Stimulated activated naive CD4-positive, alpha-beta T cell (primary cell): ENCODE measurements around the gene ANKRD7.
A peak's percentile ranks its signal among the peaks of the same experiment; 100 is the strongest.
"Not testable (repeated sequence)": the region's sequence is repeated elsewhere in the genome, so short reads cannot be mapped to it uniquely, and the experiment has no call there.

Experiments used
- DNase-seq, 6 experiments: peaks; one replicate each; lab custom pipeline; 2025; lab: John Stamatoyannopoulos, UW

Gene ANKRD7

DNA sequence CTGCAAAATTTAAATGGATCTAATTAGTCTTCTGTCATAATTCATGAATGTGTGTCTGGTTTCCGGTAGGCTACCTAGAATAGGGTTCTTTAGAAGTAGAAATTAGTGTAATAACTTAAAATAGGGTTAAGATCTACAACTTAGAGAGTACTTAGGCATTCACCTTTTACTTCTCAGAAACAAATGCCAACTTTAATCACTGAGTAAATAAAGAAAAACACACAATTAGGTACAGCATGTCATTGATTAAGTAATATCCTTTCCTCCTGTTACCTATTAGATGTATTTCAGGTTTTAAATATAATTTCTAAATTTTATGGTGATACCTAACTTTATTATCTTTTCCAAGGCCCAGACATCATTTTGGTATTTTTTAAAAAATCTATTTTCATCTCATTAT lies 9.3 kb downstream of the ANKRD7 start:
- DNase-seq: no peak

DNA sequence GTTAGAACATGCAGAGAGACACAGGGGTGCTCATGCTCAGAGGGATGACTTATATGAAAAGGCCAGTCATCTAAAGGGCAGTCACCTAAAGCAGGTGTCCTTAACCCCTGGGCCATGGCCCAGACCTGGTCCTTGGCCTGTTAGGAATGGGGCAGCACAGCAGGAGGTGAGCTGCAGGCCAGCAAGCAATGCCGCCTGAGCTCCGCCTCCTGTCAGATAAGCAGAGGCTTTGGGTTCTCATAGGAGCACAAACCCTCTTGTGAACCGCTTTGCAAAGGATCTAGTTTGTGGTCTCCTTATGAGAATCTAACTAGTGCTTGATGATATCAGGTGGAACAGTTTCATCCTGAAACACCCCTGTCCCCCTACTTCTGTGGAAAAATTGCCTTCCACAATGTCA lies 14.5 kb downstream of the ANKRD7 start:
- DNase-seq: no peak

DNA sequence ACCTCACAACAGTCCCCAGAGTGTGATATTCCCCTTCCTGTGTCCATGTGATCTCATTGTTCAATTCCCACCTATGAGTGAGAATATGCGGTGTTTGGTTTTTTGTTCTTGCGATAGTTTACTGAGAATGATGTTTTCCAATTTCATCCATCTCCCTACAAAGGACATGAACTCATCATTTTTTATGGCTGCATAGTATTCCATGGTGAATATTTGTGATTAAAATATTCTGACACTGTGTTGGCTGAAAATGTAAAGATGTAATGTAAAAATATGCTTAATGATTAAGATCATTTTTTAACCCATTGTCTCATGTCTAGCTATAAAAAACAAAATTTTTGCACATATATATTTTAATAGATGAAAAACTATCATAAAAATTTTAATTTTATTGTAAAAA lies 15.8 kb downstream of the ANKRD7 start:
- DNase-seq: not testable (repeated sequence)

DNA sequence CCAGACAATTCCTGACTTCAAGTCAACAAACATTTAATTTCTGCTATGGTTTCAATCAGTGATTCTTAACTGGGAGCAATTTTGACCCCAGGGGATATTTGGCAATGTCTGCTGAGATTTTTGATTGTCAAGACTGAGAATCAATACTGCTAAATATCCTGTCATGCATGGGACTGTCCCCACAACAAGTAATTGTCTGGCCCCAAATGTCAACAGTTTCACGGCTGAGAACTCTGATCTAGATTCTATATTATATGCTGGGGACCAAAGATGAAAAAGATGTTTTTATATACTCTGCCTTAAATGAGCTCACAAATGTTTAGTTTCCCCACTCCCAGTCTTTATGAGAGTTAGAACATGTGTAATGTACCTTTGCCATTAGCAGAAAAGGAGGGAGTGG lies 19.2 kb downstream of the ANKRD7 start:
- no peak for DNase-seq

DNA sequence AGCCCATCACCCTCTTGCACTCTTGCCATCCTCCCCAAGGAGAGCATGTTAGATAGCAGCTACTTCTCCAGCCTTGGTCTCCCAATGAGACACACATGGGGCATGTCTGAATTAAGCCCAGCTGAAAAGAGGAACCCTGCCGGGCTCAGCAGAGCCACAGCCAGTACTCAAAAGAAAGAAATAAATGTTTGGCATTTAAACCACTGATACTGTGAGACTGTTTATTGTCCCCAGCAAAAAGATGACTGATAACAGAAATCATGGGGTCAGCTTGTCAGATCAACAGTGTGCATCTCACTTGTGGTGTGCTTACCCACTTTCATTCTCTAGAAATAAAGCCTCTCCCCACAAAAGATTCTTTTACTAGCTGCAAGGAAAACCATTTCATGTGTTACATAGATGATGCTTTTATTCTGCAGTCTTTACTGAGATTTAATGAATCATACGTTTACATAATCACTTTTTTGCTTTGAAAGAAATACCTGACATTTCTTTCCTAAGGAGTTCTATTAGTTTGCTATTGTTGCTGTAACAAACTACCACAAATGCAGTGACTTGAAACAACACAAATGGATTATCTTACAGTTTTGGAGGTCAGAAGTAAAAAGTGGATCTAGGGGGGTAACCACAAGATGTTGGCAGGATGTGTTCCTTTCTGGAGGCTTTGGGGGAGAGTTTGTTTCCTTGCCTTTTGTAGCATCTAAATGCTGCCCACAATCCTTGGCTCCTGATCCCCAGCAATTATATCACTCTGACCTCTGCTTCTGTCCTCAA lies 20.9 kb downstream of the ANKRD7 start:
- DNase-seq: no peak

DNA sequence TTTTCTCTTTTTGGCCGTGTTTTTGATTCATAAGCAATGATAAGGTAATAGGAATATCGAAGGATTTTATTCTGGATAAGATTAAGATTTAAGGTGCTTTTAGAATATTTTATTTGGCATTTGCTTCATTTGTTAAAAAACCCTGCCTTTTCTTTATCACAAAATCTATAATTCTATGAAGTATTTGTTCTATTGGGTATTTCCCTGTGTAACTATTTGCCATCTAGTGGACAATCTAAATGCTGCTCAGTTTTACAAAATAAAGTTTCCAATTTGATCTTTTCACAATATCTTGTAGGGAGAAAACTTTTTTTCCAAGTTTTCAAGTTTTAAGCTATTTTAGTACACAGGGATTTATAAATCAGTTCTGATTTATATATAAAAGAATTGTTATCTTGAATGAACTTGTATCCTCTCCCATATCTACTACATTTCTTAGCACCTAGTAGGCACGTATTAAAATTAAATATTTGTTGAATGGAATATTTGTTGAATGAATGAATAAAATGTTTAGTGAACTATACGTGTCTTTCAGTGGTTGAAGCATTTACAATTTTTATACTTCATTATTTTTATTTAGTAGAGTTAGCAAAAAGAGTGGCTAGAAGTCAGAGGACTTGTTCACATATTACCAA lies 26.5 kb downstream of the ANKRD7 start:
- DNase-seq: no peak

DNA sequence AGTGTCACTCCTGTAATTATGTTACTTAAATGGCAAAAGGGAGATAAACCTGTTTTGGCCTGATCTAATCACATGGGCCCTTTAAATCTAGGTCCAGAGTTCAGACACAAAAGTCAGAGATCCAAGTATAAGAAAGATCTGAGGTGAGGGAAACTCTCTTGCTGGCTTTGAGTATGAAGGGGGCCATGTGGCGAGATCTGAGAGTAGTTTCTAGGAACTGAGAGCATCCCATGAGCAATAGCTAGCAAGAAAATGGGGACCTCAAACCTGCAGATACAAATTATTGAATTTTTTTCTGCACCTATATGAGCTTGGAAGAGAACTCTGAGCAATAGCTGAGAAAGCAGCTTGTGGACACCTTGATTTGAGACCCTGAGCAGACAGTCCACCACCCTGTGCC lies 27.6 kb downstream of the ANKRD7 start:
- no peak for DNase-seq

DNA sequence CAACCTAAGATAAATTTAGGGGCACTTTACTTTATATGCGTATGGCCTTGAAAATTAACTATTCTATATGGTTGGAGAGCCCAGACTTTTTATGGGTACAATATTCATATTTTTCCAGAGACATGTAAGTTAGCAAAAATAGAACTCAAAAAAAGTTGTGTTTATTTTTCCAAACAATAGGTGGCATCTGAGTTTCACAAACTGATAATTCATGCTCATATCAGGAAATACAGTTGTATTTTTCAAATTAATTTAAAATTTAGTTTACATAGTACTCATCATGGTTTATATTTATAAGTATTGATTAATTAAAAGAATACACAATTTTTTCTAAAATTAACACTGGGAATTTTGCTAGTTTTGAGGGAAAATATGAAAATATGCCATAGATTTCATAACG lies 34.6 kb downstream of the ANKRD7 start:
- no peak for DNase-seq

DNA sequence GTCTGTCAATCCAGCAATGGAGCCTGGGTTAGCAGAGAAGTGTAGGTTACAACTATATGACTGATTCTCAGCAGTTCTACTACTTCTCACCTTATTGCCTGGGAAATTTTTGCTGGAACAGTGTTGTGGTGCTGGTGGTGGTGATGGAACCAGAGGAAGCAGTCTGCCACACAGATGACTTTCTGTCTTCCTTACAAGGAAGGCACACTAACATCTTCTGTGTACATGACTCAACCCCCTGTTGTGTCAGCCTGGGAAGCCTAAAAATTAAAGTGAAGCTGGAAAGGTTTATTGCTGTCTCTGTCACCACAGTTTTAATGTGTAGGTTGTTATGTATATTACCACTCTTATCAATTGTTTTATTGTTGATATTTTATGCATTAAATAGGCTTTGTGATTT lies 40.3 kb downstream of the ANKRD7 start:
- no peak for DNase-seq

DNA sequence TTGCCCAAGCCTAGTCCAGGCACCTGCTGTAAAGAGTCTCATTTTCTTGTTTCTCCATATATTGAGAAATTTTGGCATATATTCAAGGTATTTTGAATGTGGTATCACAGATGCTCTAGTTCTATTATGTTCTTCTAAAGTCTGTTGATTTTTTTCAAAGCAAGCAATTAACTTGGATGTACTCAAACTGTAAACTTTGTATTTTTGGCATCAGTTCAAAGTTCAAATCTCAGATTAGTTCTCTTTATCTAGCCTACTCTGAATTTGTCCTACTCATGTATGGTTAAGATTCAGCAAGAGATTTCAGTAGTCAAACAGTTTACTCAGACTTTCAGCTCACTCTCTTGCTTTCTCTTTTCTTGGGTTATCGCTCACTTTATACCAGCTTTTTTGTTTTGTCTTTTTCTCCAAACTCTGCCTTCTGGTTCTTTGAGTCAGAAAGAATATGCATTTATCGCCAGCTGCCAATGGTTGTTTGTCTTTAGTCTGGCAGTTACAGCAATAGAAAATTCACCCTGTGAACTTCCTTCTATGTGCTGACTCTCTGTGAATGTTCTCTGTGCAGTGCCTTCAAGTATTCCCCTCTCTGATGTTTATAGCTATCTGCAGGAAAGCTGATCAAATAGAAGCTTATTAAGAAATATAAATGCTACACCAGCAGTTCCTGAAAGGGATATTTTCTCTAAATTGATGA lies 56.0 kb downstream of the ANKRD7 start:
- no peak for DNase-seq

DNA sequence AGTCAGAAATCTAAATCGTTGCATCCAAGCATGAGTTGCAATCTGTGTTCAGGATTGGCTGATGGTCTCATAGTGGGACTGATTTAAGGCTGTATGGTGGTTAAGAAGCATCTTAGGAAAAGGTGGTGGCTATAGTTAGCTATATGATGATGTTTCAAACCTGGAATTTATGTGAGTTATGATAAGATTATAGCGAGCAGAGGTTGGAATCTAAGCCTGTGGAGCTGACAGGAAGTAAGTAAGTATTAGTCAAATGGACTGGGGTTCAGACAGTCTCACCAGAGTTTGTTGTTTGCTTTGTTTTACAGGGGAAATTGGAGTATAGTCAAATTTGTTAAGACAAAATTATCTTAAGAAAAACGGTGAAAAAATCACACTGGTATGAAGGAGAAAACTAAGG lies 56.7 kb downstream of the ANKRD7 start:
- DNase-seq: no peak

DNA sequence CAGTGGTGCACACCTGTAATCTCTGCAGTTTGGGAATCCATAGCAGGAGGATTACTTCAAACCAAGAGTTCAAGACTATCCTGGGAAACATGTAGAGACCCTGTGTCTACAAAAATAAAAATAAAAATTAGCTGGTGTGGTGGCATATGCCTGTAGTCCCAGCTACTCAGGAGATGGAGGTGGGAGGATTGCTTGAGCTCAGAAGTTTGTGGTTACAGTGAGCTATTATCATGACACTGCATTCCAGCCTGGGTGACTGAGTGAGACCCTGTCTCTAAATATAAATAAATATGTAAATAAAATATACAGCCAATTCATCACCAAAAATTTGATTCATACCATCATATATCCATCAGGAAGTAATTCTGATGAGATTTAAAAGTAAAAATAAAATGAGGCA lies 60.9 kb downstream of the ANKRD7 start:
- DNase-seq: no peak

DNA sequence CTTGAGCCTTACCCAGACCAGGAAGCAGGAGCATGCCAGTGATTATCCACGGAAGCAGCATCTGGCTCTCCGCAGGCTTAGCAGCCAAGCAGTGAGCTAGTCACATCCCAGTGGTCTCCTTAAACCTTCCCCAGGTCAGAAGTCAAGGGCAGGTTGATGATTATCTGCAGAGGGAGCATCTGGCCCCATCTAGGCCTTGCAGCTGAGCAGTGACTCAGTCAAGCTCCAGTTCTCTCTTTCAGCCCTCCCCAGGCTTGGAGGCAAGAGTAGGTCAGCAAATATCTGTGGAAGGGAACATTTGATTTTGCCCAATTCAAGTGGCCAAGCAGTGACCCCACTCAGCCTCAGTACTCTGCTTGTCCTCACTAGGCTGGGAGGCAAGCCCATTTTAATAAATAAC lies 61.6 kb downstream of the ANKRD7 start:
- no peak for DNase-seq

DNA sequence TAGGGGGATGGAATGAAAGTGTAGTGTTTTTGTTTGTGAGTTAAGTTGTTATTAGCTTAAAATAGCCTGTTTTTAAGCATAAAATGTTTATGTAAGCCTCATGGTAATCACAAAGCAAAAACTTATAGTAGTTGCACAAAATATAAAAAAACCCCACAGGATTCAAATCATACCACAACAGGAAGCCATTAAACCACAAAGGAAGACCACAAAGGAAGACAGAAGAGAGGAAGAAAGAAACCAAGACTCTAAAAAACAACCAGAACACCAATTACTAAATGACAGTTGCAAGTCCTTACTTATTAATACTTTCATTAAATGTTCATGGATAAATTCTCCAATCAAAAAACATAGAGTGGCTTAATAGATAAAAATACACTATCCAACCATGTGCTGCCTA lies 63.6 kb downstream of the ANKRD7 start:
- peak in 1 of 6 experiments; percentile 2 for DNase-seq

DNA sequence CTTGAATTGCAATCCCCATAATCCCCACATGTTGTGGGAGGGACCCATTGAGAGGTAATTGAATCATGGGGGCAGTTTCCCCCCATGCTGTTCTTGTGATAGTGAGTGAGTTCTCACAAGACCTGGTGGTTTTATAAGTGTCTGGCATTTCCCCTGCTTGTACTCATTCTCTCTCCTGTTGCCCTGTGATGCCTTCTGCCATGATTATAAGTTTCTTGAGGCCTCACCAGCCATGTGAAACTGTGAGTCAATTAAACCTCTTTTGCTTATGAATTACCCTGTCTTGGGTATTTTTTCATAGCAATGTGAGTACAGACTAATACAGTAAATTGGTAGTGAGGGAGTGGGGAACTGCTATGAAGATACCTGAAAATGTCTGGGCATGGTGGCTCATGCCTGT lies 65.0 kb downstream of the ANKRD7 start:
- no peak for DNase-seq
